Panc1 (cell line): ENCODE measurements around the gene TRABD2B. TPM values are rescaled to one million over a fixed set of nuclear protein-coding genes. Genes with fewer than 3 reads are reported as not detected.

Source experiments
- ATAC-seq: fragments of 200-7000 bp; cut with Tn5 transposase; 2 replicates; pipeline ENCODE4 v1.9.1; 2020; ENCODE audit warnings: mild to moderate bottlenecking, moderate library complexity
- BruUV-seq: library from RNA; stranded (reverse); fragments of 400-500 nt; replicated peaks from 2 replicates; lab custom pipeline; 2021; lab: Mats Ljungman, UMichigan
- CTCF ChIA-PET: fragments of 300-600 bp; sonication (Branson Sonifier 250); formaldehyde crosslinking; loops from one replicate; lab custom pipeline; 2022; ENCODE audit warnings: antibody characterized with exemption; lab: Charles Lee
- POLR2A ChIA-PET: fragments of 300-600 bp; sonication (Branson Sonifier 250); formaldehyde crosslinking; loops from one replicate; lab custom pipeline; 2022; ENCODE audit warnings: antibody characterized with exemption; lab: Charles Lee
- DNase-seq: peaks from one replicate; pipeline ENCODE4 v3.0.0-alpha.2; 2010; ENCODE audit warnings: low read depth, low spot score
- H3K27ac ChIP-seq: 2 replicates; pipeline ENCODE4 v1.5.1; 2011; ENCODE audit warnings: mild to moderate bottlenecking, low read length, inconsistent platforms
- H3K27me3 ChIP-seq: fragments of 200-500 bp; sonication (Bioruptor generic); 2 replicates; pipeline ENCODE4 v1.6.0; 2014; ENCODE audit warnings: low read length, inconsistent platforms; ENCODE audit not compliant: control insufficient read depth, insufficient read depth
- H3K36me3 ChIP-seq: fragments of 200-500 bp; sonication (Bioruptor generic); 2 replicates; pipeline ENCODE4 v1.5.1; 2014; ENCODE audit warnings: inconsistent platforms, mild to moderate bottlenecking, low read length, moderate library complexity; ENCODE audit not compliant: control insufficient read depth, insufficient read depth
- H3K4me1 ChIP-seq: 2 replicates; pipeline ENCODE4 v1.5.1; 2011; ENCODE audit warnings: inconsistent platforms, mild to moderate bottlenecking, low read length, moderate library complexity; ENCODE audit not compliant: control insufficient read depth, insufficient read depth
- H3K4me3 ChIP-seq, 2 experiments: 2 replicates each; pipeline ENCODE4 v1.5.1; 2011 to 2012; ENCODE audit warnings: low read depth in 2 of 2, low read length in 2 of 2, mild to moderate bottlenecking in 2 of 2, inconsistent platforms in 1 of 2, moderate library complexity in 1 of 2
- H3K9me3 ChIP-seq: fragments of 200-500 bp; sonication (Bioruptor generic); 2 replicates; pipeline ENCODE4 v1.5.1; 2014; ENCODE audit warnings: low read depth, mild to moderate bottlenecking, inconsistent platforms, low read length, moderate library complexity; ENCODE audit not compliant: control insufficient read depth, insufficient read depth
- CTCF ChIP-seq: fragments of 450-650 bp; IDR thresholded peaks from 2 replicates; pipeline ENCODE4 v1.5.1; 2017; ENCODE audit warnings: mild to moderate bottlenecking
- POLR2AphosphoS5 ChIP-seq: IDR thresholded peaks from 2 replicates; pipeline ENCODE4 v1.6.1; 2012; ENCODE audit warnings: mild to moderate bottlenecking, low read depth, low read length, moderate library complexity
- REST ChIP-seq, 2 experiments: IDR thresholded peaks; 2 replicates each; pipeline ENCODE4 v1.6.1; 2011 to 2012; ENCODE audit warnings: low read depth in 2 of 2, control low read depth in 1 of 2, low read length in 1 of 2, mild to moderate bottlenecking in 1 of 2, moderate library complexity in 1 of 2; ENCODE audit not compliant: insufficient read depth in 1 of 2
- SIN3A ChIP-seq: IDR thresholded peaks from 2 replicates; pipeline ENCODE4 v1.6.1; 2012; ENCODE audit warnings: low read depth, mild to moderate bottlenecking, low read length, moderate library complexity, borderline replicate concordance; ENCODE audit not compliant: insufficient read depth
- TCF7L2 ChIP-seq: IDR thresholded peaks from 2 replicates; pipeline ENCODE4 v1.6.1; 2011; ENCODE audit warnings: mild to moderate bottlenecking, low read depth, low read length, inconsistent platforms
- in situ Hi-C: cut with HindIII; loops from 2 replicates; pipeline ENCODE4 v1.10.0; 2016; ENCODE audit warnings: low sequenced_read_pairs, low pct_unique_long_range_greater_than_20kb
- intact Hi-C: fragments of 100-400 bp; cut with micrococcal nuclease; formaldehyde crosslinking; loops from one replicate; pipeline ENCODE4 v1.10.0; 2022; ENCODE audit not compliant: unreplicated experiment
- total RNA-seq: library from RNA; stranded (reverse); gene quantifications from one replicate; pipeline ENCODE4 v1.2.1, GENCODE V29; 2021; ENCODE audit not compliant: unreplicated experiment

TRABD2B gene
- total RNA-seq, 1 experiment from 2014 or later: not detected

DNA sequence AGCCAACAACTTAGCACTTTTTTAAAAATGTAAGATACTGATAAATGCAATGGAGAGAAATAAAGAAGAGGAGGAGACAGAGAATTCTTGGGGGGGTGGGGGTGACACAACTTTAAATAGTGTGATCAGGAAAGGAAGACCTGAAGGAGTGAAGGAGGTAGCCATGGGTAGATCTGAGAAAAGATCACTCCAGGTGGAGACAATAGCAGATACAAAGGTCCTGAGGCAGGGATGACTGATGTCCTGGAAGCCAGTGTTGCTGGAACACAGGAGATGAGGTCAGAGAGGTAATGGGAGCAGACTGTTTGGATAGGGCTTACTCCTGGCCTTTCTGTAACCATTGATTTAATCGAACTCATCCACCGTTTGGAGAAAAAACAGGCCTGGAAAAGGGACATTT, 24.6 kb upstream of the TRABD2B start:
- Histone ChIP-seq H3K9me3 (no peaks in the 10 kb centered on the region), H3K4me3 (no peak overlapping the region), H3K36me3 (no peaks in the 10 kb centered on the region), H3K27ac (no peak overlapping the region), H3K4me1 (no peaks in the 10 kb centered on the region), H3K27me3 (peaks cover 3% of the 10 kb centered on the region; the same call in 1 of the 2 replicates)
- CTCF ChIA-PET: no interaction called here
- in situ Hi-C loops: no loop called here
- POLR2A ChIA-PET: no interaction called here
- intact Hi-C loops: no loop called here
- TF ChIP-seq TCF7L2: no peak
- ATAC-seq (no peak), DNase-seq (no peak)
- BruUV-seq: no TSS peak

DNA sequence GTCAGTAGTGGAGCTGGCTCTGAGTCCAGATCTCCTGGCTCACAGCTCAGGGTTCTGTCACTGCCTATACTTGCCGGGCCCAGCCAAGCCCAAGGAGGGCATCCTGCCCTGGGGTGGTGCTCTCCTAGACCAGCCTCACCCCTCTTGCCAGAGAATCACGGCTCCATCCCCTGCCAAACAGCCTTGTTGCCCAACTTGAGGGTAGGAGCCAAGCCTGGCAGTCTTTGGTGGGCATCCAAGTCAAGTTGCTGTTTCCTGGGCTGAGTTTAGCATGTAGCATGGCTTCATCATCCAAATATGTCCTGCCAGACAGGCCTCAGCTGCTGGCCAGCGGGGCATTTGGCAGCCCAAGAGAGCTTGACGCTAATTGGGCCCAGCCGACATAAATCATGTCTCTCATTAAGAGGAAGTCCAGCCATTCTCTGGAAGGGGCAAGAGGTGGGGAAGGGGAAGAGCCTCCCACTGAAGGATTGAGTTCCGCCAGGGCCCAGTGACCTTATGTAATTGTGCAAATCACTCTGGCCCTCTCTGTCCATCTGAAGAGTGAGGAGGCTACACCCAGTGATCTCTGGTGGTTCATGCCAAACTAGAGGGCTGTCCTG, 22.6 kb upstream of the TRABD2B start:
- in situ Hi-C loops (no loop called here), intact Hi-C loops (no loop called here)
- BruUV-seq: no TSS peak
- TF ChIP-seq CTCF (no peak), SIN3A (no peak), TCF7L2 (no peak), REST (IDR thresholded peaks at IDR 0.05; ENCODE audit: insufficient read depth in 1 of 2, low read depth in 2 of 2, low read length in 1 of 2) (no peak), POLR2AphosphoS5 (no peak)
- Histone ChIP-seq H3K27ac (no peak overlapping the region), H3K4me3 (no peak overlapping the region), H3K27me3 (peaks cover 2% of the 10 kb centered on the region), H3K36me3 (no peaks in the 10 kb centered on the region), H3K4me1 (no peaks in the 10 kb centered on the region), H3K9me3 (no peaks in the 10 kb centered on the region)
- CTCF ChIA-PET: no interaction called here
- ATAC-seq (no peak), DNase-seq (no peak)
- POLR2A ChIA-PET: no interaction called here

- CTCF ChIA-PET: interaction anchor here (0.6 kb wide), 1 partner anchor 604 kb away, joined by 3 read pairs; no protein-coding TSS in a partner anchor
- no TSS peak for BruUV-seq
- ATAC-seq: no peak
Measured at GRCh38 chr1:48018799-48019198, 21.6 kb upstream of the TRABD2B start.

More at GRCh38 chr1:48018799-48019198, 21.6 kb upstream of the TRABD2B start:
- Histone ChIP-seq H3K4me3 (no peak overlapping the region), H3K9me3 (no peaks in the 10 kb centered on the region), H3K27me3 (peaks cover 6% of the 10 kb centered on the region), H3K27ac (no peak overlapping the region), H3K36me3 (no peaks in the 10 kb centered on the region), H3K4me1 (no peaks in the 10 kb centered on the region)
- TF ChIP-seq POLR2AphosphoS5 (no peak), TCF7L2 (no peak), SIN3A (no peak), CTCF (no peak), REST (IDR thresholded peaks at IDR 0.05; ENCODE audit: insufficient read depth in 1 of 2, low read depth in 2 of 2, low read length in 1 of 2) (no peak)
- POLR2A ChIA-PET: no interaction called here
- intact Hi-C loops (no loop called here), in situ Hi-C loops (no loop called here)
- DNase-seq: no peak
